SK-N-SH treated with all-trans-retinoic acid at 6 μM for 48 hours (cell line): Measurements from ENCODE around the gene CYFIP1.

ENCODE experiments used
- CSDC2 ChIP-seq: fragments of 250-450 bp; sonication (Bioruptor Pico); IDR thresholded peaks from 2 replicates; pipeline ENCODE4 v1.5.0; 2020; ENCODE audit warnings: mild to moderate bottlenecking, moderate library complexity
- PATZ1 ChIP-seq: fragments of 250-450 bp; sonication (Bioruptor Pico); IDR thresholded peaks from 2 replicates; pipeline ENCODE4 v1.8.0; 2020; ENCODE audit warnings: mild to moderate bottlenecking, moderate library complexity, borderline replicate concordance
- TOX ChIP-seq: fragments of 250-450 bp; sonication (Bioruptor Pico); IDR thresholded peaks from 2 replicates; pipeline ENCODE4 v1.8.0; 2021; ENCODE audit warnings: mild to moderate bottlenecking, moderate library complexity, borderline replicate concordance
- TSHZ2 ChIP-seq: fragments of 250-450 bp; sonication (Bioruptor Pico); IDR thresholded peaks from 2 replicates; pipeline ENCODE4 v1.5.0; 2020; ENCODE audit warnings: mild to moderate bottlenecking, moderate library complexity
- ZFP3 ChIP-seq: fragments of 250-450 bp; sonication (Bioruptor Pico); IDR thresholded peaks from 2 replicates; pipeline ENCODE4 v1.5.0; 2020; ENCODE audit warnings: mild to moderate bottlenecking, moderate library complexity
- TF ChIP-seq, protein P1 (sequence below): fragments of 250-450 bp; sonication (Bioruptor Pico); IDR thresholded peaks from 2 replicates; pipeline ENCODE4 v1.8.0; 2021; ENCODE audit warnings: low read depth, mild to moderate bottlenecking, moderate library complexity, borderline replicate concordance

- TF ChIP-seq PATZ1 (CRISPR knock-in tag) (no peak), CSDC2 (CRISPR knock-in tag) (no peak), ZFP3 (CRISPR knock-in tag) (no peak), TSHZ2 (CRISPR knock-in tag) (no peak), TOX (CRISPR knock-in tag) (no peak)
- TF ChIP-seq, protein P1, sequence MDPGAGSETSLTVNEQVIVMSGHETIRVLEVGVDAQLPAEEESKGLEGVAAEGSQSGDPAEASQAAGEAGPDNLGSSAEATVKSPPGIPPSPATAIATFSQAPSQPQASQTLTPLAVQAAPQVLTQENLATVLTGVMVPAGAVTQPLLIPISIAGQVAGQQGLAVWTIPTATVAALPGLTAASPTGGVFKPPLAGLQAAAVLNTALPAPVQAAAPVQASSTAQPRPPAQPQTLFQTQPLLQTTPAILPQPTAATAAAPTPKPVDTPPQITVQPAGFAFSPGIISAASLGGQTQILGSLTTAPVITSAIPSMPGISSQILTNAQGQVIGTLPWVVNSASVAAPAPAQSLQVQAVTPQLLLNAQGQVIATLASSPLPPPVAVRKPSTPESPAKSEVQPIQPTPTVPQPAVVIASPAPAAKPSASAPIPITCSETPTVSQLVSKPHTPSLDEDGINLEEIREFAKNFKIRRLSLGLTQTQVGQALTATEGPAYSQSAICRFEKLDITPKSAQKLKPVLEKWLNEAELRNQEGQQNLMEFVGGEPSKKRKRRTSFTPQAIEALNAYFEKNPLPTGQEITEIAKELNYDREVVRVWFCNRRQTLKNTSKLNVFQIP, result no peak
Measured at GRCh38 chr15:22892333-22892732, 87.8 kb downstream of the CYFIP1 start.
